Lung microvascular endothelial cell (primary cell): ENCODE results near the gene LRRC8C. TPM values are rescaled to one million over a fixed set of nuclear protein-coding genes. Genes with fewer than 3 reads are reported as not detected.
A peak's percentile ranks its signal among the peaks of the same experiment; 100 is the strongest.
"Not testable (repeated sequence)": the region's sequence is repeated elsewhere in the genome, so short reads cannot be mapped to it uniquely, and the experiment has no call there.

Experiments used
- DNase-seq, 2 donors: peaks; one replicate each; pipeline versions ENCODE4 v3.0.0 to v3.0.0-alpha.2; 2010; ENCODE audit warnings: low read depth in 2 of 2
- total RNA-seq: library from RNA; depleted of rRNA; stranded (reverse); fragments of >200 nt; gene quantifications from 2 replicates; pipeline ENCODE4 v1.2.1, GENCODE V29; 2014

LRRC8C gene
- 13.9 and 16.3 TPM in 2 replicates for total RNA-seq

DNA sequence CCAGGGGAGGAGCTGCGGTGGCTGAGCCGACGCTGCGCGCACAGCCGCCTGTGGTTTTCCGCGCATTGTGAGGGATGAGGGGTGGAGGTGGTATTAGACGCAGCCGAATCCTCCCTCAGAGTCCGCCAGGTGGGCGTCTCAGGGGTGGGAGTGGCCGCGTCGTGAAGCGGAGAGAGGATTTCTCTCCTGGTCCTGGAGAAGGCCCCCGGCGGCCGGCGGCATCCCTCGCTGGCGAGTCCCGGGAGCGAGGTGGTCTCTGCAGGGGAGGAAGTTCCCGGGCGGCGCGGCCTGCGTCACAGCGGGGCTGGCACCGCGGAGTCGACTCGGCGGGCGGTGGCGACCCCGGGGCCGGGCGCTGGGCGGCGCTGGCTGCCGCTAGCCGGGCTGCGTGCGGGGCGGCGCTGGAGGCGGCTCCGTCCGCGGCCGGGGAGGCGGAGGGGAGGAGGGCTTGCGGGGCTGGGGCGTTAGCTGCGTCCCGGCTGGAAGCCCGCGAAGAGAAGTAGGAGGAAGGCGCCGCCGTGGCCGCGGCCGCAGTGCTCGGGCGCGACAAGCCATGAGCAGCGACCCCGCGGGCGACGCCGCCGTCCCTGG is at the start of gene LRRC8C:
LRRC8C (plus strand) TSS at position 464 of the 591 bp plus-strand sequence. CDS start 53,354 bp downstream, outside the sequence.
- DNase-seq: peak; percentile 87 to 91

- no peak for DNase-seq
Measured at GRCh38 chr1:89584211-89584610, 48.7 kb upstream of the LRRC8C start.

- no peak for DNase-seq
Measured at GRCh38 chr1:89584781-89585180, 48.1 kb upstream of the LRRC8C start.

GRCh38 chr1:89587729-89588161 is 45.2 kb upstream of the LRRC8C start:
- DNase-seq: no peak

GRCh38 chr1:89588480-89588879 is 44.4 kb upstream of the LRRC8C start:
- DNase-seq: no peak

DNA sequence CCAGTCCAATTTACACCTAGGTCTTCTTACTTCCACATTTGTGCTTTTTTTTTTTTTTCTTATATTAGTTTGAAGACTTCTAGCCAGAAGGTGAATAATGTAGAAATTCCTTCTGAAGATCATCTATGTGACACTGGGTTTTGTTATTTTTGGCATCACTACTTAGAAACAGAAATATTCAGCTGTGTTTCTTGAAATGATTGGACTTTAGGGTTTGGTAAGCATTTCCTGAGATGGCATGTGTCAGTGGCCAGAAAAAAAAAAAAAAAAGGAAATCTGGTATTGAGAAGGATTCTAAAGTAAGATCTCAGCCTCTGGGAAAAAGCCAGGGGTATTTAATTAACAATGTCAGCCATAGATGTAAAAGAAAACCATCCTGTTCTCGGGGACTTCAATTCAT is 43.4 kb upstream of the LRRC8C start:
- DNase-seq: peak in 1 of 2 donors; percentile 79

DNA sequence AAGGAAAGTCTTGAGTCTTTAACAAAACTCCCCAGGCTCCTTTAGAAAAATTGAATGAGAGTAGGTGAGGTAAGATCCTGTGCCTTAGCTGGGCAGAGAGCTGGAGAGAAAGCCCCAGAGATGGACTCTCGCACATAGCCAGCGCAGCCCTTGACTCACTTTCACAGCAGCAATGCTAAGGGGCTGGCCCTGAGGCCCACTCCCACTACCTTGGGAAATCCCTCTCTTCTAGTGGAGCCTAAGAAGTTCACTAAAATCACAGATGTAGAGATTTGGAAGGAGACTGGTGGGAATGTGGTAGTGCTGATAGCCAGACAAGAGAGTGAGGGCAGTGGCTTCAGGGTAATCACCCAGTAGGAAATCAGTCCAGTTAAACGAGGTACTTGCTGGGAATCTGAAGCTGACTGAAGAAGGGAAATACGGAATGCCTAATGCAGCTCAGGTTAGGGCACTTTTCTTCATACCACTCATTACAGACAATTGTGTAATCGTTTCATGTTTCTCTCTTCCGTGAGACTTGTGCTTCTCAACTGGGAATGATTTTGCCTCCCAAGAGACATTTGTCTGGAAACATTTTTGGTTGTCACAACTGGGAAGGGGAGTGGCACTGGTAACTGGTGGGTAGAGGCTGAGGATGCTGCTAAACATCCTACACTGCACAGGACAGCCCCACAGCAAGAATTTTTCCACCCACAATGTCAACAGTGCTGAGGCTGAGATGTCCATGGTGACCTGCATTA is 42.4 kb upstream of the LRRC8C start:
- no peak for DNase-seq

DNA sequence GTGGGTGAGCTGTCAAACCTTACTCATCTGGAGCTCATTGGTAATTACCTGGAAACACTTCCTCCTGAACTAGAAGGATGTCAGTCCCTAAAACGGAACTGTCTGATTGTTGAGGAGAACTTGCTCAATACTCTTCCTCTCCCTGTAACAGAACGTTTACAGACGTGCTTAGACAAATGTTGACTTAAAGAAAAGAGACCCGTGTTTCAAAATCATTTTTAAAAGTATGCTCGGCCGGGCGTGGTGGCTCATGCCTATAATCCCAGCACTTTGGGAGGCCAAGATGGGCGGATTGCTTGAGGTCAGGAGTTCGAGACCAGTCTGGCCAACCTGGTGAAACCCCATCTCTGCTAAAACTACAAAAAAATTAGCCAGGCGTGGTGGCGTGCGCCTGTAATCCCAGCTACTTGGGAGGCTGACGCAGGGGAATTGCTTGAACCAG is 40.0 kb upstream of the LRRC8C start:
- not testable (repeated sequence) for DNase-seq

GRCh38 chr1:89594096-89594740 is 38.7 kb upstream of the LRRC8C start:
- DNase-seq: no peak

DNA sequence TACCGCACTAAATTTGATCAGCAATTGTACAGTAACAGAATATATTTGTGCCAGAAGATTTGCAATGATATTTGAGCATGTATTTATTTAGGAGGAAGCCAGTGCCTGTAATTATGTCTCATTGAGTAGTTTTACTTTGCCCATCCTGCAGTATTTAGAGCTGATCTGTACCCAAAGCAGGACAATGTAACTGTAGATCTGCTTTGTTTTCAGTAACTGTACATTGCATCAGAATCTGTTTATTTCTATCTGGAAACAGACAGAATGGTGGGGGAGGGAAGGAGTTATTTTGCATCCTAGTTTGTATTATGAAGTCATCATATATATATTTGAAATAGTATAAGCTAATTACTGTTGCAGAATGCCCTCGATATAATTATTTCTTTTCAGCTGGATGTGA is 36.2 kb upstream of the LRRC8C start:
- DNase-seq: no peak

DNA sequence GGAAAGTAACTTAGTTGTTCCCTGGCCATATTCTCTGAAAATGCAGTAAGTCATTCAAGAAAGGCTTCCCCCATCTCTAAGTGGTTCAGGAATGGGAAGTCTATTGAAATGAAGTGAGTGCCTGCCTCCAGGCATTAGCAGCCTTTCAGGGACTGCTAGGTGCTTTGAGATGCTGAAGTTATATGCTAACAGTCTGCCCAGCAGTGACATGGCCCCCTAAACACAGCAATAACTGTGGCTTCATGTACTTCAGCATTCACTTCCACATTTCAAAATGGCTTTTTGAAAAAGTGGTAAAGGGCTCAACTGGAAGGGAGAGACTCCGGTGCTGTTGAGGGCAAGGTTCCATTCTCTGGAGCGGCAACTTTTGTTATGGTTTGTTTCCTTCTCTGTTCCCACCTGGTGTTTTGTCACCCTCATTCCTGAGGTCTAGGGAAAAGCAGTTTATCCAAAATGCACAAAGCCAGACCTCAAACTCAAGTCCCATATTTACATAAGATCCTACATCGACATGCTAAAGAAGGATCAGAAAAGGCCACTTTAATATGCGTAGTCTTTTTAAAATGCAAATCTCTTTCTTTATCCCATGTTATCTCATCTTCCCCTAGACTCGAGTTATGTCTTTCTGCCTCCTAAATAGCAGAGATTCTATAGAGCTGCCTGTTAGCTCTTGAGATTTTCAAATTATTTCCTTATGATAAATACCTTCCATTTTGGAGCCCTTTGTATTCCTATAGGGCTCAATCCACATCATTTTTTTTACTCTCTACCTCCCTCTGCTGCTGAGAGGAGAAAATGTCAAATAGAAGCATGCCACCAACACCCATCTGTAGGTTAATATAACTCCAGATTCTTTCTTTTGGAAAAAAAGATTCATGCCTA is 34.2 kb upstream of the LRRC8C start:
- DNase-seq: peak; percentile 55 to 62

DNA sequence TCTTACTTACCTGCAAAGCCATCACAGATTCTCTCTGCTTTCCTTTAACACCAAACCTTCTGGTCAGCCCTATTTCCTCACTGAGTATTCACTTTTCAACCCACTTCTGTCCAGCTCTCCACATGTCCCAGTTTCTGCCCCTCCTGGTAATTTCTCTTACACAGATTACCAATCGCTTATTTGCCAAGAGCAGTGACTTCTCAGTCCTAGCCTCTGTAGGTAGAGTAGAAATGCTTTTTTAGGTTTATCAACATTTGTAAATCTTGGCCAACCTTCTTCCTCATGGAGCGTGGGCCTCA is 33.6 kb upstream of the LRRC8C start:
- no peak for DNase-seq

GRCh38 chr1:89600451-89601224 is 32.3 kb upstream of the LRRC8C start:
- DNase-seq: no peak

DNA sequence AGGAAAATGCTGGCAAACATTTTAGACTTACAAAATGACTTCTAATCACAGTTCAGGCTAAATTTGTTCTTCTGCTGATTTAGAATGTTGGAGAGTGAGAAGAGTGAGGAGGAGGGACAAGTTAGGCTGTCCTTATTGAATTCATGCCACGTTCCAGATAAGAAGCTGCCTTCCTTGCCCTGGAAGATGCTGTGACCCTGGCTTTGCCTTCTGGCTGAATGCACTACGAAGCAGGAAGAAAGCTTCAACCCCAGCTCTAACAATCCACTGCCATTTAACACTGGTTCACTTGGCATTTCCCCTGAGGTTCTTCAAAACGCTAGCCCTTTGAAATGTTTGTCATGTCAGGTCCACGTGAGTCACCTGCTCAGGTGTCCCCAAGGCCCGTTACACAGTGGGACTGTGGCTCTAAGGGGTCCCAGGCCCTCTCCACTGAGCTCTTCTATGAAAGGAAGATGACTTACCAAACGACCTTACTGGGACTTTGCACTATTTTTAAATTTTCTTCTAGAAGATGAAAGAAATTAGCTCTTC is 30.0 kb upstream of the LRRC8C start:
- no peak for DNase-seq

DNA sequence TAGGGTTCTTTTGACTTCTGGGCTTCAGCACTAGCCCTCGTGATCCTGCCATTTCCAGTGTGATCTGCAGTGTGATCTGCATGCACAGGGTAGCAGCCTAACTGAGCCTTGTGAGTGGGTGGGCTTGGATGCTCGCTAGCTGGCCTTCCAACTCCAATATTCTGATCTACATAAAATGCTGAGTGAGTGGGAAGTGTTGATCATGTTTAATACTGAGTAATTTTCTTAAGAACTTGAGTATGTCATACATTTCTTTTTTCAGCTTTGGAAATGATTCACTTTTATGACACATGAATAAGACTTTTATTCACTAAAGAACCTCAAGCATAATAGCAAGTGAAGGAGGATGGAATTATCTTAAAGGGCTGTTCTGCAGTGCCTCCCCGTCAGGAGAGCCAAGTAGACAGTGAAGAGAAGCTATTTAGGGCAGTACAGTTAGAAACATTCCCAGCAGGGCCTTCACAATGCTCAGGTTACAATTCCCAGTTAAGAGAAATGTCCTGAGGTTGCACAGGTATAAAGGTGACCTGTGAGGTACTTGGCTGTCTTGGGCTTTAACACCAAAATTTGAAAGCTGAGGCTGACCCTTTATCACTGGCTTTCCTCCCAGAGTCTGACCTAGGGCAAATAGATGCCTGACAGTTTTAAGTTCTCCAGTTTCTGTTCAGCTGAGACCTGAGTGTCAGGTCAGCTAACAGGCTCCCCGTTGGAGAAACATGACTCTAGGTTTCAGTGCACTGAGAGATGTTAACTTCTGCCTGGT is 29.1 kb upstream of the LRRC8C start:
- peak in 1 of 2 donors; percentile 45 for DNase-seq

- DNase-seq: no peak
Measured at GRCh38 chr1:89604414-89604735, 28.5 kb upstream of the LRRC8C start.

GRCh38 chr1:89605692-89606091 is 27.2 kb upstream of the LRRC8C start:
- DNase-seq: peak; percentile 32 to 86

DNA sequence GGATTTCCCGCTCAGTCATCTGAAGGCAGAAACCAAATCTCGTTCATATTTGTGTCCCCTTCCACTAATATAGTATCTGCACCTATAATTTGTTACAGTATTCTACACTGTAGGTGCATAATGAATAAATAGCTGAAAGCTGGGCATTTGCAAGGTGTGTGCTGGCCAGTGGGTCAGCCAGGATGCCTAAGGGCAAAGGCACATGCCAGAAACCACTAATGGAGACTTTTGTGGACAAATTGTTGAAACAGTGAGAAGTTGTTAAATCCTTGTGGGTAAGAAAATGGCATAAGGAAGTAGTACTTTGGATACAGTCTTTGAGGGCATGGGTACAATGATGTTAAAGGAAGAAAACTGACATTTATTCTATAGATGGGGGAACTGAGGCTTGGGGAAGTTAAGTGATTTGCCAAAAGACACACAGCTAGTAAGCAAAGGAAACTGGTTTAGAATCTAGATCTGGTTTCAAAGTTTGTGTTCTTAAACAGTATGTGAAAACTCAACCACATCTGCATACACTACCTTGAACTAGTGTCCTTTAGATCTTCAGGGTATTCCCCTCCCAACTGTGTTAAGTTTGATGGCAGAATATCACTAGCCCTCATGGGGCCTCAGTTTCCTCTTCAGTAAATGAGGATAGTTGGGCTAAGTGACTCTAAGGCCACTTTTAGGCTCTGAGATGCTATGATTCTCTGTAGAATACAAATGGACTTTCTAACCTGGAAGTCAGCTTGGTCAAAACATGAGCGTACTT is 26.5 kb upstream of the LRRC8C start:
- no peak for DNase-seq

DNA sequence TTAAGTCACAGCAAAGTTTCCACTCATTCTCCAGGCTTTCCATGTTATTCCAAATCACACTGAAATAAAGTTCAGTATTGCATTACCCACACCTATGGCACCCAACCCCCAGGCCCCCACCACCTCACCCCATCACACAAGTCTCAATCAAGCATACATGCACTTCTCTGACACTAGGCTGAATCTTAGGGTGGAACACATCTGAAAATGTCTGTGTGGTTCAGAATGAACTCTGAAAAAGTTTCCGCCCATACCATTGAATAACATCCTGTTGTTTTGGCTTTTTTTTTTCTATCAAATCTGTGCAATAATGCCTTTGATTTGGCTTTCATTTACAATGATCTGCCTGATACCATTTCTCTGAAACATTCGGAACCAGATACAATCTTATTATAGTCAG is 25.8 kb upstream of the LRRC8C start:
- DNase-seq: peak in 1 of 2 donors; percentile 17
